HG02623 (cell line): ENCODE results near the gene COL15A1.
"Not testable (repeated sequence)": the region's sequence is repeated elsewhere in the genome, so short reads cannot be mapped to it uniquely, and the experiment has no call there.

Experiments
- ATAC-seq: cut with Tn5 transposase; IDR thresholded peaks from one replicate; pipeline ENCODE4 v1.9.1; 2021; ENCODE audit warnings: moderate library complexity; ENCODE audit not compliant: unreplicated experiment

The COL15A1 gene

DNA sequence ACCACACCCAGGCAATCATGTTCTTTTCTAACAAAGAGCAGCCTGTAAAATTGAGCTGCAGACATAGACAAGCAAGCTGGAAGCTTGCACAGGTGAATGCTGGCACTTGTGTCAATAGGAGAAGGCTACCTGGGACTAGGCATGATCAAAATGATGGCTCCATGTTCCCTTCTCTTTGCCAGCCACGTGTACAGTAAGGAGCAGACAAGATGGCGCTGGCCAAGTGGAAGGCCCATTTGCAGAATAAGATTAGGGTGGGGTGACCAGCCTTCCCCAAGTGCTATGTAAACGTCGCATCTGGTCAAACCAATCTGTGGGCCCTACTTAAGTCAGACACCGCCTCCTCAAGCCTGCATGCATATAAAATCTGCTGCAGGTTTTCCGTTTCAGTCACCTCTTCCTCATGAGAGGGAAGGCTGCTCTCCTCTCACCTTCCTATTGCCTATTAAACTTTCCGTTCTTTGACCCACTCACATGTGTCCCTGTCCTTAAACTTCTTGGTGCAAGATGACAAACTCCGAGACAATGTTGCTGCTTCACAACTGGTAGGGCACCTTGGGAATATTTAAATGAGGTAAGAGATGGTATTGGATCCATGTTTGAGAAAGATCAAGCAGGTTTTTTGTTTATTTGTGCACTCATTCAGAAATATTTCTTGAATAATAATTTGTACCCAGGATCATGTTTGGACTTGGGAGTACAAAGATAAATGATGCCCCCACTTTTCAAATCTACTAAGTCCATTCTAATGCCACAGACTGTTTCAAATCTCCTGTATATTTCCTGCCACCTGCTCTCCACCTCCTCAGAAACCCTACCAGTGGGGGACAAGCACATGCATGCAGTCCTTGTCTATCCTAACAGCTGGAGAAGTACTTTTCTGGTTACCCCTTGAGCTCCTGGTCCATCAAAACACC, 130.5 kb downstream of the COL15A1 start:
- ATAC-seq = no peak

GRCh38 chr9:99074902-99075245, 131.2 kb downstream of the COL15A1 start:
- ATAC-seq = no peak

GRCh38 chr9:99075246-99075912, 131.7 kb downstream of the COL15A1 start:
- ATAC-seq = no peak

- ATAC-seq = no peak
These were observed 132.3 kb downstream of the COL15A1 start for GRCh38 chr9:99076030-99076429.

- ATAC-seq = no peak
These were observed 132.9 kb downstream of the COL15A1 start for GRCh38 chr9:99076483-99077171.

- no peak for ATAC-seq
These were observed 135.0 kb downstream of the COL15A1 start for GRCh38 chr9:99078717-99079116.

GRCh38 chr9:99079542-99079941, 135.8 kb downstream of the COL15A1 start:
- ATAC-seq = no peak

DNA sequence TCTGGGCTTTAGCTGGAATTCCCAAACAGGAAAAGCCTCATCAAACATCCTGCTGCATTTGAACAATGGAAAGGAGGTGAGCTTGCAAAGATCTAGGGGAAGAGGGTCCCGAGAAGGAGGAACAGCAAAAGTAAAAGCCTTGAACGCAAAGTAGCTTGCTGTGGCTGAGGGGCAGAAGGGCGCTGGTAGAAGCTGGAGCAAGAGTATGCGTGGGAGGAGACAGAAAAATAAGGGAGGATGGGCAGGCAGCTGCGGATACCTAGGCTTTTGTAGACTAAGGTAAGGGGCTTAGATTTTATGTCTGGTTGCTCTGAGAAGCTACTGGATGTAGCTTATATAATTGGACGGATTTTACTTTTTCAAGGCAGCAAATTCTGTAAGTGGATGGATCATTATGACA, 139.3 kb downstream of the COL15A1 start:
- no peak for ATAC-seq

- ATAC-seq = no peak
These were observed 142.5 kb downstream of the COL15A1 start for GRCh38 chr9:99085949-99086948.

GRCh38 chr9:99087462-99087861, 143.8 kb downstream of the COL15A1 start:
- ATAC-seq = no peak

DNA sequence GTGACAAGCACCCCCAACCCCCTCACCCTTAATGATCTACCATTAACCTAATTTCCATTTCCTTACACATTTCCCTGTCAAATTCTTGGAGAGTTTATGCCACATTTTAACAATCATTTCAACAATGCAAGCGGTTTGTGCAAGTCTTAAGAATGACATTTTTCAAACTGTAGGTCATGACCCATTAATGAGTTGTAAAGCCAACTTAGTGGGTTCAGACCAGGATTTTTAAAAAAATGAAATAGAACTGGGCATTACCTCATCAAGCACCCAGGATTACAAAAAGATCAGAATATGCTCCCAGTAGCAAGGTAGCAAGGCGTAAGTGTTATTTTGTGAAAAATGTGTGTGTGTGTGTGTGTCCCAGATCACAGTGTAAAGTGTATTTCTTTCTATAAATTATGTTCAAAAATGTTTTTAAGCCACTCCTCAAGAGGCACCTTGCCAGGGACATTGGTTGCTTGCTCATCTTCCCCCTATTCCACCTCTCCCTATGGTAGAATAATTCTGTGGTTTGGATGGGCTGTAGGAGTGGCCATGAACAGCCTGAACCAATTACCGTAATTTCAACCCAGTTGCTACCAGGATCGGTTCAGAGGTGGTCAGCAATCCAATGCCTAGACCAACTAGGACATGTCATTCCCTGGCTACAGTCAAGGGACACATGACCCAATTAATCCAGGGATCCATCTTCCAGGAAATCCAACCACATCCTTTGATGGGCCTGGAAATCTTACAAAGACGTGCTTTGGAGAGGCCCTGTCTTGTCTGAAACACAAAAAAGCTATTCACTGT, 146.8 kb downstream of the COL15A1 start:
- no peak for ATAC-seq

DNA sequence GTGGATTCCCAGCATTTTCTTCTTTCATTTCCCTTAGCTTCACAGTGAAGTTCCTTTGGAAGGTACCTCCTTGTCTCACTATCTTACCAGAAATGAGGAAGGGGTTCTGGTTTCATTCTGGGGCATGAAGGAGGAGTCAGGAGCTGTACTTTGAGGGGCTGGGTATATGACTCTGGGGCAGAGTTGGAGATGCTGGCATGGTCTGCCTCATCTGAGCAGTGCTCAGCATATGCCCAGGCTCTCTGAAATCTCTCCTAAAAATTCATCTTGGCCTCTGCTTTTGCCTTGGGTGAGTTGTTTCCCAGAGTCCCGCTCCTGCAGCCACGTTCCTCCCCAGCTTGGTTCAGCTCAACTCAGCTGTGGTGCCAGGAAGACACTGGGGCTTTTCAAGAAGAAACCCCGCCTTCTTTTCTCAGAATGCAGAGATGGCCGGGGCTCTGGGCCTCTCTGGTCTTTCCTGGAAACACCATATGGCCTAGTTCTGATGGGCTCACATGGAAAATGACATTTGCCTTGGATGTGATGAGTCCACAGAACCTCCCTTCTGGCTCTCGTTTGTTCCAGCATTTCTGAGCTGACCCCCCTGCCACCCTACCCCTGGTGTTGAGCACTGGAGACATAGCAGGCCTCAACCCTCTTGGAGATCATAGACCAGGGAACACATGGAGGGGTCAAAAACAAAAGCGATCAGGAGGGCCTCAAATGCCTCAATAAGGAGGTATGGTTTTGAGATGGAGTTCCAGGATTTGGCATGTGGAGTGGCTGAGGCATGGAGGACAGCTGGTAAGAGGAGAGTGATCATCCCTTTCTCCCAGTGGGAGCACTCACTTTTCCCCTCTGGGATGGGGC, 149.2 kb downstream of the COL15A1 start:
- no peak for ATAC-seq

- ATAC-seq = no peak
These were observed 149.7 kb downstream of the COL15A1 start for GRCh38 chr9:99093492-99093791.

- ATAC-seq = no peak
These were observed 151.9 kb downstream of the COL15A1 start for GRCh38 chr9:99095565-99095964.

DNA sequence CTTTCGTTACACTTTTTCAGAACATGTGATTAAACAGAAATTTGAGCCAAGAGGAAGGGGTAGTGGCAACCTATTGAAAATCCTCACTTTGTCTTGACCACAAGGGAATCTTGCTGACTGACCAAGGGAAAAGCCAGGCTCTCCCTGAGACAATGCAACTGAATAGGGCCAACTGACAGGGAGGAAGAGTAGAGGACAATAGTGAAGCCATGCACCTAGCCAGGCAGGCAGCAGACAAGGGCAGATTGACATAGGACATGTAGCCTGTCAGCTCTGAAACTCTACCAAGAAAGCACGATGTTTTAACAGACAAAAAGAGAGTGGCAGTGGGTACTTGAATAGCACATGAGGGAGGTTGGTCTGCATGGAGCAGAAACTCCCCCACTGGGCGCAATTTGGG, 152.7 kb downstream of the COL15A1 start:
- ATAC-seq = no peak

- not testable (repeated sequence) for ATAC-seq
These were observed 156.3 kb downstream of the COL15A1 start for GRCh38 chr9:99099806-99100585.

DNA sequence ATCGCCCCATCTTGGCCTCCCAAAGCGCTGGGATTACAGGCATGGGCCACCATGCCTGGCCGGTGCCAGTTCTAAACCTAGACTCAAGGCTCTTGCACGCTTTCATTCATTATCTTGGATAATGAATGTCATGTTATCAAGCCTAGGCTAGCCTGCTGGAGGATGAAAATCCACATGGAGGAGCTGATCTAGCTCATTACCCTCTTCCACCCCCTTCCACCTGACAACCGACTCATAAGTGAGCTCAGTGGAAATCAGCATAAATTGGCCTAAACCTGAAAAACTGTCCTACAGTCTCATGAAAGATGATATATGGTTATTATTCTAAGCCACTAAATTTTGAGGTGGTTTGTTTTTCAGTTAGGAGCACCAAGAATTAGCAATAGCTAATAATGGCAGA, 157.6 kb downstream of the COL15A1 start:
- no peak for ATAC-seq

DNA sequence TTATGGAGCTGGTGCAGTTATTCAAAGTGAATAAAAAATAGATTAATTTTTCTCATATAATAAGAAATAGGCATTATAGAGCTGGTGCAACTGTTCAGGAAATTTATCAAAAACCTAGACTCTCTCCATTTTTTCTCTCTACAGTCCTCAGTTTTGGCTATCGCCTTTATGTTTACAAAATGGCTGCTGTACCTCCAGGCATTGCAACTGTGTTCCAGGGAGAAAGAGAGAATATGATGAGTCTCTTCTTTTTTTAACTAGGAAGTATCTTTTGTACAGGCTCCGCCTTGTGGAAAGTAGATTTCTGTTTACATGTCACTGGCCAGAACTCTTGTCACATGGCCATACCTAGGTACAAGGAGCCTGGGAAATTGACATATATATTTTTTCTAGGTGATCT, 158.1 kb downstream of the COL15A1 start:
- ATAC-seq = no peak
